ENCODE results near the gene AGFG1.

Gene AGFG1

DNA sequence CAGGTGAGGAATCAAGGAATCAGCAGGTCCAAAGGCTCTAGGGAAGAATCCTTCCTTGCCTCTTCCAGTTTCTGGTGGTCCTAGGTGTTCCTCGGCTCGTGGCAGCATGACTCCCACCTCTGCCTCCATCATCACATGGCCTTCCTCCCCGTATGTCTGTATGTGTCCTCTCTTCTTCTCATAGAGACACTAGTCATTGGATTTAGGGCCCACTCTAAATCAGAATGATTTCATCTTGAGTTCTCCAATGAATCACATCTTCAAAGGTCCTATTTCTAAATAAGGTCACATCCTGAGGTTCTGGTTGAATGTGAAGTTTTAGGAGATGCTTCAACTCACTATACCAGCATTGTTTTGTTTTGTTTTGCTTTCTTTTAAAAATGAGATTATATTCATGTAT is 11.1 kb upstream of the AGFG1 start:
- in situ Hi-C loops (cut with HindIII; ENCODE audit: low sequenced_read_pairs), result no loop called here
- H3K4me3 ChIP-seq (ENCODE audit: low read depth, low read length), result no peak overlapping the region
- TF ChIP-seq, protein P1, sequence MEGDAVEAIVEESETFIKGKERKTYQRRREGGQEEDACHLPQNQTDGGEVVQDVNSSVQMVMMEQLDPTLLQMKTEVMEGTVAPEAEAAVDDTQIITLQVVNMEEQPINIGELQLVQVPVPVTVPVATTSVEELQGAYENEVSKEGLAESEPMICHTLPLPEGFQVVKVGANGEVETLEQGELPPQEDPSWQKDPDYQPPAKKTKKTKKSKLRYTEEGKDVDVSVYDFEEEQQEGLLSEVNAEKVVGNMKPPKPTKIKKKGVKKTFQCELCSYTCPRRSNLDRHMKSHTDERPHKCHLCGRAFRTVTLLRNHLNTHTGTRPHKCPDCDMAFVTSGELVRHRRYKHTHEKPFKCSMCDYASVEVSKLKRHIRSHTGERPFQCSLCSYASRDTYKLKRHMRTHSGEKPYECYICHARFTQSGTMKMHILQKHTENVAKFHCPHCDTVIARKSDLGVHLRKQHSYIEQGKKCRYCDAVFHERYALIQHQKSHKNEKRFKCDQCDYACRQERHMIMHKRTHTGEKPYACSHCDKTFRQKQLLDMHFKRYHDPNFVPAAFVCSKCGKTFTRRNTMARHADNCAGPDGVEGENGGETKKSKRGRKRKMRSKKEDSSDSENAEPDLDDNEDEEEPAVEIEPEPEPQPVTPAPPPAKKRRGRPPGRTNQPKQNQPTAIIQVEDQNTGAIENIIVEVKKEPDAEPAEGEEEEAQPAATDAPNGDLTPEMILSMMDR (IDR thresholded peaks at IDR 0.05; ENCODE audit: low read depth, low read length, missing control alignments), result no peak
- no peak for DNase-seq (ENCODE audit: low read depth)

DNA sequence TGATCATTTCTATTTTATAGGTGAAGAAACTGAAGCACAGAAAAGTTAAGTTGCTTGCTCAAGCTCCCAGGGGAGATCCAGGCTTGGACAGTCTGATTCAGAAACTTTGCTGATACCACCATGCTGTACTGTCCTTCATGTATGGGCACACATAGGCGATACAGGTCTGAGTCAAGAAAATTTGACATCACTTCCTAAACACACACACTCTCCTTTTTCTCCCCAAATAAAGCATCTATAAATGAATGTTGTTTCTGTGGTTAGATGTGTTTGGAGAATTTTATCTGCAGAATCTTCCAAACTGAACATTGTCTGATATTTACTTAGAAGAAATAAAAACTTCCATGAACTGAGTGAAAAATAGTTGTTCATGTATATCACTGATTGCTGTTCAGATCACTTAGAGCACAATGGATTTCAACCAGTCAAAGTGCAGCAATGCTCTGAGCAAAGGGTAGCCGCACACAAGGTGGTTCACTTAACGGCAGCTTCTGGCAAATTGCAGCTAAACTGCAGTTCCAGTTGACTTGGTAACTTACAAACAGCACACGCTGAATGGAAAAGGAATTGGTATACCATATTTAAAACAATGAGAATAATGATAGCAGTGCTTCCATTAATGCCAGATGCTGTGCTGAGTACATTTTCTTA is 10.0 kb upstream of the AGFG1 start:
- TF ChIP-seq, protein P1 (IDR thresholded peaks at IDR 0.05; ENCODE audit: low read depth, low read length, missing control alignments), result no peak
- in situ Hi-C loops (cut with HindIII; ENCODE audit: low sequenced_read_pairs), result no loop called here
- no peak for DNase-seq (ENCODE audit: low read depth)
- no peak overlapping the region for H3K4me3 ChIP-seq (ENCODE audit: low read depth, low read length)

DNA sequence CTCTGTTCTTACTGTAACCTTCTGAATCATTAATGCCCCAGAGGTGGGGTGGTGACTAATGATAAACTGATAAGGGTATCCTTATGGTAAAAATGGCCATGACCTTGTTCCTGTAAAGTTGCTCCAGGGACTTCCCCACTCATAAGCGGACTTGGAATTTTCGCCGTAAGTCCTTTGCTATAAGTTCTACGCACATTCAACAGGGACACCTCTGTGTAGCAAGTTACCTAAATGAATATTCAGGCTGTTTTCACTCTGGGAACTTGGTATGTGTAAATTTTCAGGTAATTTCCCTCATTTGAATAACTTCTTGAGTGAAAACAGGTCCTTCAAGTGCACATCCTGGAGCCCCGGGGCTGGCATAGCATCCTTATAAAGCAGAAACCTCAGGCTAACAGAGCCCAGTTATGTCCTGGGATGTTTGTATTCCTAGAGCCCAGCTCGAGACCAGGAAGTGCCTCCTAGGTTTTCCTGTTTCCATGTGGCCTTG is 9.4 kb upstream of the AGFG1 start:
- no peak for DNase-seq (ENCODE audit: low read depth)
- TF ChIP-seq, protein P1 (IDR thresholded peaks at IDR 0.05; ENCODE audit: low read depth, low read length, missing control alignments), result no peak
- in situ Hi-C loops (cut with HindIII; ENCODE audit: low sequenced_read_pairs), result no loop called here
- H3K4me3 ChIP-seq (ENCODE audit: low read depth, low read length), result no peak overlapping the region

DNA sequence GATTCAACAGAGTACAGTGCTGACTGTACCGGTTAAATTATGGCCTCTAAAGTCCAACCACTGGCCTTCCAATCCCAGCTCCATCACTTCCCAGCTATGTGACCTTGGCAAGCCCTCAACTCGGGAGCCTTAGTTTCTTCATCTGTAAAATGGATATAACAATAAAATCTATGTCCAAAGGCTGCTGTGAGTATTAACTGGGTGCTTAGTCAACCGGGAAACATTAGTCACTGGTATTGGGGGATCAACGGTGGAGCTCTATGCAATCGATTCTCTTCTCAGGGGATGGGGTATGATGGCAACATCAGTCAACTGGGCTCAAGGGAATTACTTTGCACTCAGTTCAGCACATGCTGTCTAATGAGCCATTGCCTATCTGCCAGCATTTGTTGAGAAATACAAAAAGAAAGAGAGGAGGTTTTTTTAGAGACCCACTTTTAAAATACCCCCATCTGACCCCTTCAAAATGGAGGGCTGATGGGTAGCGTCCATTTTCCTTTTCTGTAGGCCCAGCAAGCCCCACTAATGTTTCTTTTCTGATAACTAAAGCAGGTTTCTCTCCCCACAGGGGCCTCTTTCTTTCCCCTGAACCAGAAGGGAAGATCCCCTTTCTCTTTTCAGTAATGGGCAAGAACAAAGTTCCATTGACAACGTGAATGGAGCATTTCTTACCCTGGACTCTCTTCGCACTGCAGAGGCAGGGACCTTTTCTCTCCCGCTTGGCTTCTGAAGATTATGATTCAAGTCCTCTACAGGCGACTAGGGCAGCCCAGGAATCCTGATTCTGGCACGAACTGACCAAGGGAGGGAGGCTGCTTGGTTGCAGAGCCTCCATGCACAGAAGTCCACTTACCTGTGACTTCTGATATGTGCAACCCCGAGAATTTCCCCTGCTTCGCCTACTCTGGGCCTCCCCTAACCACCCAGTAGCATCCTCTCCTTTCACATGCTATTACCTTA is 8.7 kb upstream of the AGFG1 start:
- no peak for DNase-seq (ENCODE audit: low read depth)
- no peak overlapping the region for H3K4me3 ChIP-seq (ENCODE audit: low read depth, low read length)
- TF ChIP-seq, protein P1 (IDR thresholded peaks at IDR 0.05; ENCODE audit: low read depth, low read length, missing control alignments), result no peak
- in situ Hi-C loops (cut with HindIII; ENCODE audit: low sequenced_read_pairs), result no loop called here

DNA sequence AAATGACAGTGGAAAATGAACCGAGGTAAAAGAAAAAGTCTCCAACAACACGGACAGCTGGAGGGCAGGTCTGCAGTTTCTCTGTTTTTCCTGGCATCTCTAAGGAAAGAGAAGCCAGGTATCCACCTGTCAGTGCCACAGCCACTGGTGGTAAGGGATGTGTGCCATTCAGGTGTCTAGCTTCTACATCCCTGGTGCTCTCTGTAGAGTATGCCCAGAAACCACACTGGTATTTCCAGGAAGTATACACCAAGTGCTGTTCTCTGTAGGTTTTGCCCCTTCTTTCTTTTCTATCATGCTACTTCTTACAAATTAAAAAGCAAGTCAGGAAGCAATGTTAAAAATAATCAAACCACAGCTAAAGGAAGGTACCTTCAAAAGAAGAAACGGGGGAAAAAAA is 7.6 kb upstream of the AGFG1 start:
- in situ Hi-C loops (cut with HindIII; ENCODE audit: low sequenced_read_pairs), result no loop called here
- DNase-seq (ENCODE audit: low read depth), result no peak

DNA sequence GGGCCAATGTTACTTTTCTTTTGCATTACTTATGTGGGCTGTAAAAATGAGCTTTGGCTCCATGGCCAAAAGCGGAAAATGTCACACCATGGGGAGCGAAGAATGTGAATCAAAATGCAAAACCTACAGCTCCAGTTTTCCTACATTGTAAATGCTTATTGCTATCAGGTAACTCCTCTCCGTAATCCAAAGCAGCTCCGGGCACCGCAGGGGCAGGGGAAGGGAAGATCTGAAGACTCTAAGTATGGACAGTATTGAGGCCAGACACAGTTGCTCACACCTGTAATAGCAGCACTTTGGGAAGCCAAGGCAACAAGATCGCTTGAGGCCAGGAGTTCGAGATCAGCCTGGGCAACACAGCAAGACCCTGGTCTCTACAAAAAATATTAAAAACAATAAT is 7.1 kb upstream of the AGFG1 start:
- no peak for DNase-seq (ENCODE audit: low read depth)
- TF ChIP-seq, protein P1 (IDR thresholded peaks at IDR 0.05; ENCODE audit: low read depth, low read length, missing control alignments), result no peak
- H3K4me3 ChIP-seq (ENCODE audit: low read depth, low read length), result no peak overlapping the region
- in situ Hi-C loops (cut with HindIII; ENCODE audit: low sequenced_read_pairs), result no loop called here

More for the DNA sequence above, 7.6 kb upstream of the AGFG1 start:
- TF ChIP-seq, protein P1 (IDR thresholded peaks at IDR 0.05; ENCODE audit: low read depth, low read length, missing control alignments), result no peak
- H3K4me3 ChIP-seq (ENCODE audit: low read depth, low read length), result no peak overlapping the region

Measured in astrocyte of the cerebellum (primary cell).